Measurements from ENCODE around the gene PTPRZ1. TPM values are rescaled to one million over a fixed set of nuclear protein-coding genes. Genes with fewer than 3 reads are reported as not detected.

PTPRZ1 gene
- total and polyA plus RNA-seq, 2 donors: 1.5 to 13.9 TPM

GRCh38 chr7:122059542-122059941 is 186.6 kb downstream of the PTPRZ1 start:
- Histone ChIP-seq H3K4me3 (ENCODE audit: low read depth, low read length) (no peak overlapping the region), H3K4me1 (ENCODE audit: insufficient read depth) (no peaks in the 10 kb centered on the region), H3K27ac (ENCODE audit: low read depth) (no peak overlapping the region), H3K36me3 (ENCODE audit: insufficient read depth) (no peaks in the 10 kb centered on the region)
- 65% methylated on average over 4 of the region's 4 CpGs for WGBS
- DNase-seq (ENCODE audit: extremely low spot score): no peak

- DNase-seq (ENCODE audit: extremely low spot score): no peak
- Histone ChIP-seq H3K4me3 (ENCODE audit: low read depth, low read length) (no peak overlapping the region), H3K27ac (ENCODE audit: low read depth) (no peak overlapping the region), H3K36me3 (ENCODE audit: insufficient read depth) (no peaks in the 10 kb centered on the region), H3K4me1 (ENCODE audit: insufficient read depth) (no peaks in the 10 kb centered on the region)
Measured at GRCh38 chr7:122063146-122063545, 190.2 kb downstream of the PTPRZ1 start.

GRCh38 chr7:122064971-122065370 is 192.0 kb downstream of the PTPRZ1 start:
- no peaks in the 10 kb centered on the region for H3K36me3 ChIP-seq (ENCODE audit: insufficient read depth)
- H3K27ac ChIP-seq (ENCODE audit: low read depth): no peak overlapping the region
- no peak overlapping the region for H3K4me3 ChIP-seq (ENCODE audit: low read depth, low read length)
- H3K4me1 ChIP-seq (ENCODE audit: insufficient read depth): no peaks in the 10 kb centered on the region
- WGBS: 68% methylated on average over 4 of the region's 4 CpGs
- no peak for DNase-seq (ENCODE audit: extremely low spot score)

- no peak for DNase-seq (ENCODE audit: extremely low spot score)
- Histone ChIP-seq H3K4me3 (ENCODE audit: low read depth, low read length) (no peak overlapping the region), H3K36me3 (ENCODE audit: insufficient read depth) (no peaks in the 10 kb centered on the region), H3K27ac (ENCODE audit: low read depth) (no peak overlapping the region), H3K4me1 (ENCODE audit: insufficient read depth) (no peaks in the 10 kb centered on the region)
- 75% methylated on average over 1 of the region's 1 CpG for WGBS
Measured at GRCh38 chr7:122067077-122067476, 194.1 kb downstream of the PTPRZ1 start.

- Histone ChIP-seq H3K27ac (ENCODE audit: low read depth) (no peak overlapping the region), H3K36me3 (ENCODE audit: insufficient read depth) (no peaks in the 10 kb centered on the region), H3K4me1 (ENCODE audit: insufficient read depth) (no peaks in the 10 kb centered on the region), H3K4me3 (ENCODE audit: low read depth, low read length) (no peak overlapping the region)
- 88% methylated on average over 1 of the region's 1 CpG for WGBS
- no peak for DNase-seq (ENCODE audit: extremely low spot score)
Measured at GRCh38 chr7:122068046-122068445, 195.1 kb downstream of the PTPRZ1 start.

GRCh38 chr7:122068999-122069398 is 196.0 kb downstream of the PTPRZ1 start:
- H3K4me3 ChIP-seq (ENCODE audit: low read depth, low read length): no peak overlapping the region
- no peak overlapping the region for H3K27ac ChIP-seq (ENCODE audit: low read depth)
- no peaks in the 10 kb centered on the region for H3K4me1 ChIP-seq (ENCODE audit: insufficient read depth)
- DNase-seq (ENCODE audit: extremely low spot score): no peak
- no peaks in the 10 kb centered on the region for H3K36me3 ChIP-seq (ENCODE audit: insufficient read depth)
- 69% methylated on average over 3 of the region's 3 CpGs for WGBS

GRCh38 chr7:122070062-122070461 is 197.1 kb downstream of the PTPRZ1 start:
- WGBS: 59% methylated on average over 1 of the region's 1 CpG
- Histone ChIP-seq H3K27ac (ENCODE audit: low read depth) (no peak overlapping the region), H3K4me1 (ENCODE audit: insufficient read depth) (no peaks in the 10 kb centered on the region), H3K4me3 (ENCODE audit: low read depth, low read length) (no peak overlapping the region), H3K36me3 (ENCODE audit: insufficient read depth) (no peaks in the 10 kb centered on the region)
- no peak for DNase-seq (ENCODE audit: extremely low spot score)

- no peak for DNase-seq (ENCODE audit: extremely low spot score)
- no peak overlapping the region for H3K27ac ChIP-seq (ENCODE audit: low read depth)
- WGBS: 91% methylated on average over 3 of the region's 3 CpGs
- H3K36me3 ChIP-seq (ENCODE audit: insufficient read depth): no peaks in the 10 kb centered on the region
- H3K4me3 ChIP-seq (ENCODE audit: low read depth, low read length): no peak overlapping the region
- no peaks in the 10 kb centered on the region for H3K4me1 ChIP-seq (ENCODE audit: insufficient read depth)
Measured at GRCh38 chr7:122070834-122071233, 197.9 kb downstream of the PTPRZ1 start.

- 76% methylated on average over 2 of the region's 2 CpGs for WGBS
- H3K36me3 ChIP-seq (ENCODE audit: insufficient read depth): no peaks in the 10 kb centered on the region
- no peaks in the 10 kb centered on the region for H3K4me1 ChIP-seq (ENCODE audit: insufficient read depth)
- no peak overlapping the region for H3K4me3 ChIP-seq (ENCODE audit: low read depth, low read length)
- no peak overlapping the region for H3K27ac ChIP-seq (ENCODE audit: low read depth)
- no peak for DNase-seq (ENCODE audit: extremely low spot score)
Measured at GRCh38 chr7:122072272-122072671, 199.3 kb downstream of the PTPRZ1 start.

- WGBS: 85% methylated on average over 6 of the region's 6 CpGs
- DNase-seq (ENCODE audit: extremely low spot score): no peak
- H3K4me3 ChIP-seq (ENCODE audit: low read depth, low read length): no peak overlapping the region
- no peaks in the 10 kb centered on the region for H3K36me3 ChIP-seq (ENCODE audit: insufficient read depth)
- H3K27ac ChIP-seq (ENCODE audit: low read depth): no peak overlapping the region
- H3K4me1 ChIP-seq (ENCODE audit: insufficient read depth): no peaks in the 10 kb centered on the region
Measured at GRCh38 chr7:122072924-122073599, 200.1 kb downstream of the PTPRZ1 start.

- Histone ChIP-seq H3K27ac (ENCODE audit: low read depth) (no peak overlapping the region), H3K4me1 (ENCODE audit: insufficient read depth) (no peaks in the 10 kb centered on the region), H3K36me3 (ENCODE audit: insufficient read depth) (no peaks in the 10 kb centered on the region), H3K4me3 (ENCODE audit: low read depth, low read length) (no peak overlapping the region)
- DNase-seq (ENCODE audit: extremely low spot score): no peak
- whole genome bisulfite sequencing: 76% methylated on average over 3 of the region's 3 CpGs
Measured at GRCh38 chr7:122073635-122074034, 200.7 kb downstream of the PTPRZ1 start.

GRCh38 chr7:122082160-122082559 is 209.2 kb downstream of the PTPRZ1 start:
- DNase-seq (ENCODE audit: extremely low spot score): no peak
- Histone ChIP-seq H3K4me1 (ENCODE audit: insufficient read depth) (no peaks in the 10 kb centered on the region), H3K36me3 (ENCODE audit: insufficient read depth) (peaks cover 2% of the 10 kb centered on the region), H3K4me3 (ENCODE audit: low read depth, low read length) (no peak overlapping the region), H3K27ac (ENCODE audit: low read depth) (no peak overlapping the region)

GRCh38 chr7:122082670-122083069 is 209.7 kb downstream of the PTPRZ1 start:
- no peak for DNase-seq (ENCODE audit: extremely low spot score)
- no peak overlapping the region for H3K27ac ChIP-seq (ENCODE audit: low read depth)
- H3K4me3 ChIP-seq (ENCODE audit: low read depth, low read length): no peak overlapping the region
- no peaks in the 10 kb centered on the region for H3K4me1 ChIP-seq (ENCODE audit: insufficient read depth)
- H3K36me3 ChIP-seq (ENCODE audit: insufficient read depth): peaks cover 2% of the 10 kb centered on the region
- 97% methylated on average over 2 of the region's 2 CpGs for whole genome bisulfite sequencing

GRCh38 chr7:122092964-122093797 is 220.2 kb downstream of the PTPRZ1 start:
- no peak overlapping the region for H3K4me3 ChIP-seq (ENCODE audit: low read depth, low read length)
- peaks cover 5% of the 10 kb centered on the region for H3K36me3 ChIP-seq (ENCODE audit: insufficient read depth)
- no peak overlapping the region for H3K27ac ChIP-seq (ENCODE audit: low read depth)
- DNase-seq (ENCODE audit: extremely low spot score): no peak
- 95% methylated on average over 6 of the region's 6 CpGs for WGBS
- no peaks in the 10 kb centered on the region for H3K4me1 ChIP-seq (ENCODE audit: insufficient read depth)

Data from urinary bladder (tissue), 4 donors.